Measurements from ENCODE around the gene ST14. TPM values are rescaled to one million over a fixed set of nuclear protein-coding genes. Genes with fewer than 3 reads are reported as not detected.

The ST14 gene
- total and polyA plus RNA-seq, 2 experiments from 2014 or later = not detected

- H3K9ac ChIP-seq = no peak overlapping the region
- no peaks in the 10 kb centered on the region for H3K79me2 ChIP-seq (ENCODE audit: insufficient read depth)
- H3K27me3 ChIP-seq (replicated peaks; ENCODE audit: insufficient read depth) = peaks cover 19% of the 10 kb centered on the region; the same call in 1 of the 2 replicates
- WGBS, 2 experiments (ENCODE audit: low coverage in 1 of 2, low lambda C conversion rate in 2 of 2, missing lambda C conversion rate in 2 of 2) = 41 to 49% methylated on average over 10 to 11 of the region's 11 CpGs
- TF ChIP-seq EZH2phosphoT487 (IDR thresholded peaks at IDR 0.05; ENCODE audit: insufficient read depth, low read depth) (no peak), EZH2 (IDR thresholded peaks at IDR 0.05; ENCODE audit: insufficient read depth, poor library complexity, severe bottlenecking) (no peak)
- H3K4me1 ChIP-seq (ENCODE audit: insufficient read depth) = no peaks in the 10 kb centered on the region
- no peaks in the 10 kb centered on the region for H3K9me2 ChIP-seq (ENCODE audit: insufficient read depth)
- H2AFZ ChIP-seq = no peak overlapping the region
- no peaks in the 10 kb centered on the region for H3F3A ChIP-seq (ENCODE audit: insufficient read depth)
- in situ Hi-C loops (cut with MboI) = loop anchor here (10.0 kb wide), 2 partner anchors 172 to 212 kb away; partner anchors contain the start of gene ADAMTS8
- H3K27ac ChIP-seq = no peak overlapping the region
- no peak overlapping the region for H3K4me2 ChIP-seq (ENCODE audit: unreplicated experiment)
- H4K20me1 ChIP-seq (ENCODE audit: insufficient read depth) = no peaks in the 10 kb centered on the region
- no peak for DNase-seq
- no peaks in the 10 kb centered on the region for H3K9me3 ChIP-seq (ENCODE audit: low read depth)
- H3K4me3 ChIP-seq = no peak overlapping the region
- no peaks in the 10 kb centered on the region for H3K36me3 ChIP-seq (ENCODE audit: low read depth)
Observed at GRCh38 chr11:130212431-130212961, 52.9 kb downstream of the ST14 start.

GRCh38 chr11:130213143-130213978 lies 53.8 kb downstream of the ST14 start:
- Histone ChIP-seq H3K4me2 (ENCODE audit: unreplicated experiment) (peak overlapping the region; percentile 32), H3K27me3 (replicated peaks; ENCODE audit: insufficient read depth) (peaks cover 19% of the 10 kb centered on the region; the same call in 1 of the 2 replicates)
- in situ Hi-C loops (cut with MboI) = loop anchor here (10.0 kb wide), 2 partner anchors 171 to 211 kb away; partner anchors contain the start of gene ADAMTS8

GRCh38 chr11:130213979-130214281 lies 54.3 kb downstream of the ST14 start:
- in situ Hi-C loops (cut with MboI) = loop anchor here (10.0 kb wide), 2 partner anchors 171 to 211 kb away; partner anchors contain the start of gene ADAMTS8
- Histone ChIP-seq H3K4me2 (ENCODE audit: unreplicated experiment) (no peak overlapping the region), H3K9me2 (ENCODE audit: insufficient read depth) (no peaks in the 10 kb centered on the region), H3K4me1 (ENCODE audit: insufficient read depth) (no peaks in the 10 kb centered on the region), H3K9me3 (ENCODE audit: low read depth) (no peaks in the 10 kb centered on the region), H3K27me3 (replicated peaks; ENCODE audit: insufficient read depth) (peaks cover 19% of the 10 kb centered on the region; the same call in 1 of the 2 replicates), H3K79me2 (ENCODE audit: insufficient read depth) (no peaks in the 10 kb centered on the region), H4K20me1 (ENCODE audit: insufficient read depth) (no peaks in the 10 kb centered on the region), H3K9ac (no peak overlapping the region), H3K27ac (no peak overlapping the region), H3K4me3 (no peak overlapping the region), H3F3A (ENCODE audit: insufficient read depth) (no peaks in the 10 kb centered on the region), H3K36me3 (ENCODE audit: low read depth) (no peaks in the 10 kb centered on the region), H2AFZ (no peak overlapping the region)
- WGBS, 2 experiments (ENCODE audit: low coverage in 1 of 2, low lambda C conversion rate in 2 of 2, missing lambda C conversion rate in 2 of 2) = 75 to 80% methylated on average over 9 of the region's 9 CpGs
- TF ChIP-seq EZH2phosphoT487 (IDR thresholded peaks at IDR 0.05; ENCODE audit: insufficient read depth, low read depth) (no peak), EZH2 (IDR thresholded peaks at IDR 0.05; ENCODE audit: insufficient read depth, poor library complexity, severe bottlenecking) (no peak)
- no peak for DNase-seq

More at GRCh38 chr11:130213143-130213978, 53.8 kb downstream of the ST14 start:
- Histone ChIP-seq H3K4me3 (no peak overlapping the region), H3K4me1 (ENCODE audit: insufficient read depth) (no peaks in the 10 kb centered on the region), H3K9me2 (ENCODE audit: insufficient read depth) (no peaks in the 10 kb centered on the region), H3K9me3 (ENCODE audit: low read depth) (no peaks in the 10 kb centered on the region), H3K9ac (no peak overlapping the region), H3K79me2 (ENCODE audit: insufficient read depth) (no peaks in the 10 kb centered on the region), H3K36me3 (ENCODE audit: low read depth) (no peaks in the 10 kb centered on the region), H4K20me1 (ENCODE audit: insufficient read depth) (no peaks in the 10 kb centered on the region), H3K27ac (no peak overlapping the region), H3F3A (ENCODE audit: insufficient read depth) (no peaks in the 10 kb centered on the region), H2AFZ (no peak overlapping the region)
- TF ChIP-seq EZH2 (IDR thresholded peaks at IDR 0.05; ENCODE audit: insufficient read depth, poor library complexity, severe bottlenecking) (no peak), EZH2phosphoT487 (IDR thresholded peaks at IDR 0.05; ENCODE audit: insufficient read depth, low read depth) (no peak)
- DNase-seq = peak; percentile 60
- WGBS, 2 experiments (ENCODE audit: low coverage in 1 of 2, low lambda C conversion rate in 2 of 2, missing lambda C conversion rate in 2 of 2) = 33 to 34% methylated on average over 26 to 28 of the region's 28 CpGs

- in situ Hi-C loops (cut with MboI) = loop anchor here (10.0 kb wide), 2 partner anchors 170 to 210 kb away; partner anchors contain the start of gene ADAMTS8
- H3K4me1 ChIP-seq (ENCODE audit: insufficient read depth) = no peaks in the 10 kb centered on the region
- no peaks in the 10 kb centered on the region for H3K9me3 ChIP-seq (ENCODE audit: low read depth)
- DNase-seq = no peak
- no peaks in the 10 kb centered on the region for H3K9me2 ChIP-seq (ENCODE audit: insufficient read depth)
- no peak overlapping the region for H3K27ac ChIP-seq
- no peaks in the 10 kb centered on the region for H3K79me2 ChIP-seq (ENCODE audit: insufficient read depth)
- no peak overlapping the region for H2AFZ ChIP-seq
- no peak overlapping the region for H3K9ac ChIP-seq
- no peaks in the 10 kb centered on the region for H4K20me1 ChIP-seq (ENCODE audit: insufficient read depth)
- no peak overlapping the region for H3K4me3 ChIP-seq
- no peak overlapping the region for H3K4me2 ChIP-seq (ENCODE audit: unreplicated experiment)
- 71 to 75% methylated on average over 6 of the region's 6 CpGs for WGBS, 2 experiments (ENCODE audit: low coverage in 1 of 2, low lambda C conversion rate in 2 of 2, missing lambda C conversion rate in 2 of 2)
- no peaks in the 10 kb centered on the region for H3F3A ChIP-seq (ENCODE audit: insufficient read depth)
- no peaks in the 10 kb centered on the region for H3K36me3 ChIP-seq (ENCODE audit: low read depth)
- peaks cover 16% of the 10 kb centered on the region; the same call in 1 of the 2 replicates for H3K27me3 ChIP-seq (replicated peaks; ENCODE audit: insufficient read depth)
- TF ChIP-seq EZH2 (IDR thresholded peaks at IDR 0.05; ENCODE audit: insufficient read depth, poor library complexity, severe bottlenecking) (no peak), EZH2phosphoT487 (IDR thresholded peaks at IDR 0.05; ENCODE audit: insufficient read depth, low read depth) (no peak)
Observed at GRCh38 chr11:130214861-130215530, 55.4 kb downstream of the ST14 start.
